ENCODE results near the gene PHOSPHO2. TPM values are rescaled to one million over a fixed set of nuclear protein-coding genes. Genes with fewer than 3 reads are reported as not detected.

Gene PHOSPHO2
- total and polyA plus RNA-seq, 9 of the 15 experiments (the other 6 are each of a cell fraction or from before 2014, with no cell fraction given) = 7.8 to 19.1 (median 11.7) TPM

- TF ChIP-seq ZBTB33 (CRISPR knock-in tag; IDR thresholded peaks at IDR 0.05) (0 out of 2 replicates have a peak, but pooled peaks have one; percentile 21), ZNF668 (CRISPR knock-in tag; IDR thresholded peaks at IDR 0.05) (no peak), SREBF1 (IDR thresholded peaks at IDR 0.05; ENCODE audit: borderline replicate concordance, low read depth, low read length) (no peak), PHF8 (IDR thresholded peaks at IDR 0.05; ENCODE audit: borderline replicate concordance, low read length) (peak; percentile 50; the same call in 1 of the 2 replicates), ZBTB11 (CRISPR knock-in tag; IDR thresholded peaks at IDR 0.05) (peak in 1 of 3 experiments; percentile 55; a peak in 1 of 6 replicates), PURB (CRISPR knock-in tag; IDR thresholded peaks at IDR 0.05; ENCODE audit: low read depth) (no peak), ZNF217 (CRISPR knock-in tag; IDR thresholded peaks at IDR 0.05) (no peak), TCF15 (CRISPR knock-in tag; IDR thresholded peaks at IDR 0.05) (no peak), RBBP5 (IDR thresholded peaks at IDR 0.05; ENCODE audit: borderline replicate concordance, insufficient read depth, low read length, poor library complexity, severe bottlenecking) (peak; percentile 92), E2F3 (CRISPR knock-in tag; IDR thresholded peaks at IDR 0.05) (0 out of 2 replicates have a peak, but pooled peaks have one; percentile 14)
Measured at GRCh38 chr2:169734169-169734847, 40.0 kb downstream of the PHOSPHO2 start (continued).
